Stimulated activated naive CD4-positive, alpha-beta T cell (primary cell): ENCODE measurements around the gene E2F3.
A peak's percentile ranks its signal among the peaks of the same experiment; 100 is the strongest.

Experiments
- DNase-seq, 6 experiments: peaks; one replicate each; lab custom pipeline; 2025; lab: John Stamatoyannopoulos, UW

Gene E2F3

DNA sequence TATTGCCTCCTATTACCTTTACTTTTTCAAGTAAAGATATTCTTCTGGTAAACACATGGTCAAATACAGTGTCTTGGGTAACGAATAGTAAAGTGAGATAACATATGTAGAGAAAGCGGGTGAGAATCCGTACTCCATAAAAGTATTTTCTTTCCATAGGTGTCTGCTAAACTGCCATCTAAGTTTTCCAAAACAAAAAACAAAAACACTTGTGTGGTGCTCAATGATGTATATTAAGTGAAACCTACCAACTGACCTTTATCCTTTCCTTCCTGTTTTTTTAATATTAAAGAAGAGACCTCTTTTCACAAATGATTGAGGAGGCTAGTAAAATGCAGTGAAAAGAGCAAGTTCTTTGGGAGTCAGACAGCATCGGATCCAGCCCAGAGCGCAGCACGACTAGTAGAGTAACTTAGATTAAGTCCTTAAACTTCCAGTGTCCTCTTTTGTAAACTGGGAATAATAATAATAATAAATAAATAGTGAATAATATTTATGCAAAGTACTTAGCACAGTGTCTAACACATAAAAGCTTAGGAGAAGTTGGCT is 132.1 kb downstream of the E2F3 start:
- DNase-seq = no peak

- DNase-seq = peak; percentile 76 to 89 (median 84)
These were observed 132.9 kb downstream of the E2F3 start, which contains the start of gene CDKAL1 for GRCh38 chr6:20534295-20535262. TSS of gene CDKAL1 (plus strand) at chr6:20534457. CDS start at chr6:20546351, 11,894 bp downstream.

DNA sequence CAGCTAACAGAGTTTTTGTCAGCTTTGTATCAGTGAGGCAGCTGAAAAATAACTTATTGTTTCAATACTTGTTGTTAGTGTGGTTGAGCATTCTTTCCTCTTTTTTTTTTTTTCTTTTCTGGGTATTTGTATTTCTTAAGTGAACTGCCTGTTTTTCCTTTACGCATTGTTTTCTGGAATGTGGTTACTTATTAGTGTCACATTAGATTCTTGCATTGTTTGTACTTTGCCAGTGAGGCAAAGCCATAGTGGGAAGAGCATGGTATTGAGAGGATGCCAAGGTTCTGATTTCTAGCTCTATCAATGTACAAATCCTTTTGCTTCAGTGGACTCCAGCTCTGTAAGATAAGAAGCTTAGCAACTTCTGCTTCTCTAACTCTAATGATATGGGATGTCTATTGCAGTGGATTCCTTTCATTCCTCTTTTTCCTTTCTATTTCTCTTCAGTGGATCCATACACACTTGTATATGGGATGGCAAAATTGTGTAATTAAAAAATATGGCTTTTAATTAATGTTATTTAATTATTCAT is 136.5 kb downstream of the E2F3 start:
- DNase-seq = no peak

- no peak for DNase-seq
These were observed 137.2 kb downstream of the E2F3 start for GRCh38 chr6:20538907-20539306.

GRCh38 chr6:20539387-20539786 is 137.7 kb downstream of the E2F3 start:
- DNase-seq = no peak

- DNase-seq = no peak
These were observed 139.0 kb downstream of the E2F3 start for GRCh38 chr6:20540683-20541082.

- DNase-seq = no peak
These were observed 139.7 kb downstream of the E2F3 start for GRCh38 chr6:20541382-20541781.

- no peak for DNase-seq
These were observed 141.4 kb downstream of the E2F3 start for GRCh38 chr6:20542927-20543602.
